Frontal cortex (tissue), 4 donors: Measurements from ENCODE around the gene ING5. TPM values are rescaled to one million over a fixed set of nuclear protein-coding genes. Genes with fewer than 3 reads are reported as not detected.
A peak's percentile ranks its signal among the peaks of the same experiment; 100 is the strongest.

Experiments used
- DNase-seq, 2 donors: peaks; one replicate each; pipeline ENCODE4 v3.0.0; 2012; ENCODE audit warnings: low spot score in 2 of 2
- FAIRE-seq: peaks from 2 replicates; lab custom pipeline; 2012; peaks lifted over from hg19 to GRCh38; lab: Jason Lieb, UNC
- total RNA-seq: library from RNA; depleted of rRNA; stranded (reverse); fragments of >200 nt; gene quantifications from one replicate; pipeline ENCODE4 v1.2.3, GENCODE V29; 2014
- donor health status: control.
- donor health status: control.
- donor health status: control.

ING5 gene
- total RNA-seq, 1 donor from 2014 or later: 24.1 TPM

DNA sequence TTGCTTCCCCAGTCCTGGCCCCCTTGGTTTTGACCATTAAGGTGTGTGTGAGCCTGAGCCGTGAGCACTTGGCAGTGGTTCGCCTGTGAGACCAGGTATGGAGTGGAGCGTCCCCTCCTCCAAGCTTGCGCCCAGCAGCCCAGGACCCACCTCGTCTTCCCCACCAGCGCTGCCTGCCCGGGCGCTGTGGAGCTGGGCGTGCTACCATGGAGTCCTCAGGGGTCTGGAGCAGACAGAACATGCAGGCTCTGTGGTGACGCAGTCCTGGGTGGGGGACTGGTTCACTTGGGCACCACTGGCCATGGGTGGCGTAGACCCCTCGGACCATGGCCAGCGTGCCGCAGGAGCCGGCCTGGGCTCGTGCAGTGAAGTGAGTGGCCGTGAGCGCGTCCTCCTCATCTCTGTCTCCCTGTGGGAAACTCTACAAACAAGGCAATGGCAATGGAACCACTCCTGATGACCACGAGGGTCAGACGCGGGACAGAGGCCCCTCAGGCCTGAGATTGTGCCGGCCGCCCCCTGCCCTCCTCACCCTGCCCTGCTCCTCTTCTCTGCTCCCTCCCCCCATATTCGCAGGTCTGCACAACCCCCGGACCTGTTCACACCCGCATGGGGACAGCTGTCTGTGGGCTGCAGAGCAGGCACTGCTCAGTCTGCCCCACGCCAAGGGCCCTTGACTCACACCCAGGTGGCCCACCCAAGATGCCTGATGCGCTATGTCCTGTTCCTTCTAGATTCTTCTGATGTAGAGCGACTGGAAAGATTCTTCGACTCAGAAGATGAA is 30.2 kb upstream of the ING5 start:
- FAIRE-seq: no peak
- DNase-seq: no peak

DNA sequence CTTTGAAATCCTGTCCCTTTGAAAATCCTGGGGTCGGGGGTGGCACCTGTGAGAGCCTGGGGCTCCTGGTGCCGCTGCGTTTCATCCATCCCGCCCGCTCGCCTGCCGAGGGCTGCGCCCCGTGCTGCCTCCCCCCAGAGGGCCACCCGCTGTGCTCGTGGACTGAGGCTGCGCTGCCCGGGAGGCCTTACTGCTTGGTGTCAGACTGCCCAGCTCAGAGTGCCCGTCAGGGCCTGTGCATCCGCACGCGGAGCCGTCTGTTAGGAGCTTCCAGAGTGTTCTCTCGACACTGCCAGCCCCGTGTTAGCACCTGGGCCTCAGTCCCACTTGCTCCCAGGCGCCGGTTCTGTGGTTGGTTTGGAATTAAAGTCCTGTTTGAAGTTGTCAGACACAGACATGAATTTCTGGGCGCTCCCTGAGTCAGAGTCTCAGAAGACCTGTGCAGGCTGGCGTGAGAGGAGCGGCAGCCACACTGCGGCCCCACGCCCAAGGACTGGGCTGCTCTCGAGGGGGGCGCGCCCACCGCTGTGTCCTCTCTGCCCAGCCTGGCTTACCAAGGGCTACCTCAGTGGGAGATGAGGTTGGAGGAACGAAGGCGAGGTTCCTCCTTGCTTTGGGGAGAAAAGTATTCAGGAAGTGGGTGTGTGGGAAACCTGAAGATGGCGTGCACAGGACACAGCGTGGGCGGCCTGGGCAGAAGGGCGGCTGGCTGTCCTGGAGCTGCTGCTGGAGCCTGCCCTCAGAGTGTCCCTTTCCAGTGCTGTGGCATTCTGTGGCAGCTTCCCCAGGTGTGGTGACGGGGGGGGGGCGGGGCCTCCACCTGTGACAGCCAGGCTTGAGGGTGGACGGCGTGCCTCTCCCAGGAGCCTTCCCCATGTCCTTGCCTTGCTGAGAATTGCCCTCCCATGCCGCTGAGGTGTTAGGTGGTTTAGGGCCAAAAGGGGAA is 29.3 kb upstream of the ING5 start:
- DNase-seq (no peak), FAIRE-seq (no peak)

GRCh38 chr2:241673189-241673663 is 28.6 kb upstream of the ING5 start:
- FAIRE-seq (no peak), DNase-seq (no peak)

DNA sequence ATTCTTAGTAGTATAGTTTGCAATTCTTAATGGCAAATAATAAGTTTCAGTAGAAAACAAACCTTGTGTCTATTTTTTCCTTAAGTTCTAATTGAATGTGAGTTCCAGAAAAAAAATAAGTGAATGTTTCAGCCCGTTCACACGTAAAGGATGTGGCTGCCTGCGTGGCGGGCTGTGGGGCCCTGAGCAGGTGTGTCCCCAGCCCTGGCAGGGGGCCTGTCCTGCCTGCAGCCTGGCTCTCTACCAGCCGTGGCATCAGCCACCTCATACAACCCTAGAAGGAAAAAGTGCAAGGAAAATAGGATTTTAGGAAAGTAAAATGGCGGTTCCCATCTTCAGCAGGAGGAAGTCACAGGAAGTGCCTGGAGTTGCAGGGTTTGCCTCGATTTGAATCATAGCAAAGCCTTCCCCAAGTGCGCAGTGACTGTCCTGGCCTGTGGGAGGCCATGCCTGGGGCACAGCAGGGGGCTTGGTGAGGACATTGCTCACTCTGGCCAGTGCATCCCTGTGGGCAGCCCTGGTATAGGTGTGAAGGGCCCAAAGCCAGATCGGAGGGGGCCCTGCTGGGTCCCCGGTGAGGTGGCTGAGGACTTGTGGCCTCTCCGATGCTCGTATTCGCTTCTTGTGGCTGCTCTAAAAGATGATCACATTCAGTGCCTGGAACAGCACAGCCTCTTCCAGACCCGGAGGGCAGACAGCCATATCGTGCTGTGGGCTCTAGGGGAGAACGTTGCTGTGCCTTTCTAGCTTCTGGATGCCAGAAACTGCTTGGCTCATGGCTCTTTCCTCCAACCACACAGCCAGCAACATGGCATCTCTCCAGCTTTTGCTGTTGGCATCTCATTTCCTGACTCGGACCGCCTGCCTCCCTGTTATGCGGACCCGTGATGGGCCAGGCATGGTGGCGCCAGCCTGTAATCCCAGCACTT is 27.8 kb upstream of the ING5 start:
- FAIRE-seq (no peak), DNase-seq (no peak)

GRCh38 chr2:241675885-241676284 is 26.0 kb upstream of the ING5 start:
- FAIRE-seq (no peak), DNase-seq (no peak)

GRCh38 chr2:241676665-241677064 is 25.2 kb upstream of the ING5 start:
- no peak for FAIRE-seq
- no peak for DNase-seq

- no peak for DNase-seq
These were observed 24.4 kb upstream of the ING5 start for GRCh38 chr2:241677392-241677791.

GRCh38 chr2:241678307-241678706 is 23.5 kb upstream of the ING5 start:
- DNase-seq (no peak), FAIRE-seq (no peak)

More at GRCh38 chr2:241677392-241677791, 24.4 kb upstream of the ING5 start:
- FAIRE-seq: no peak

GRCh38 chr2:241678784-241679540 is 22.9 kb upstream of the ING5 start:
- no peak for DNase-seq
- no peak for FAIRE-seq

DNA sequence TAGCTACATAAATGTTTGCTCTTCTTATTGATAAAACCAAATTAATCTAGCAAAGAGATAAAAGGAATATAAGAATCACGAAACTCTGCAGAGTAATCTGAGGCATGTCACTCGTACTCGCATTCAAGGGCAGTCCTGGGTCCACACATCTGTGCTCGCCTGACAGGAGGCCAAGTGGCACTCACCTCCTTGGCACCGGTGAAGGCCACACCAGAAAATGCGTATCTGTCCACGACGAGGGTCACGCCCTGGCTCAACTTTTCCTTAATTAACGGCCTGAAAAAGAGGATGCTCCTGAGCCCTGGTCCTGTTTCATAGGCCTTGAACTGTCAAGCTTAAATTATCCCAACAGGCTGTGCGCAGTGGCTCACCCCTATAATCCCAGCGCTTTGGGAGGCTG is 21.8 kb upstream of the ING5 start:
- DNase-seq: no peak
- FAIRE-seq: no peak

GRCh38 chr2:241680827-241681599 is 20.8 kb upstream of the ING5 start:
- DNase-seq: no peak
- no peak for FAIRE-seq

- DNase-seq: peak in 1 of 2 donors; percentile 11
- no peak for FAIRE-seq
These were observed 15.6 kb upstream of the ING5 start for GRCh38 chr2:241686324-241686649.

GRCh38 chr2:241686650-241687425 is 15.0 kb upstream of the ING5 start, which contains the start of gene DTYMK:
DTYMK (minus strand) TSS chr2:241686815; CDS start chr2:241686783, 32 bp downstream.
- FAIRE-seq: no peak
- peak; percentile 98 to 100 for DNase-seq

GRCh38 chr2:241689306-241689705 is 12.5 kb upstream of the ING5 start:
- DNase-seq (no peak), FAIRE-seq (no peak)

DNA sequence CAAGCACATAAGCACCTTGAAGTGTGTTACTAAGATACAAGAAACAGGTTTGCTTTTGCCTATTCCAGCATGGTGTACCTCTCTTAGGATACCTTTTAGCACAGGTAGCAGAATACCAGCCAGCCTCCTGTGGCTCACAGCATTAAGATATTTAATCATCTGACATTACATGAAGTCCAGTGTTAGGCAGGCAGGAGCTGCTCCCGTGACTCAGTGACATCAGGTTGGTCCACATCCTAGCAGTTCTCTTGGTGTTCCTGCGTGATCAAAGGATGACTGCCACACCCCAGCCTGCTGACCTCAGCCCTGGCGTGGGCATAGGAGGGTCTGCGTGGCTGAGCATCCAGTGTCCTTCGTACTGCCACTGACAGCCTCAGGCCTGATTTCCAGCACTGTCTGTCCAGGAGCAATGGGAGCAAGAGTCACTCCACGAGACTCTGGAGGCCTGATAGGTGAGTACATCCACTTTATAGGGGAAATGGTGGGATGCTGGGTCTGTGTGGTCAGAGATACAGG is 11.6 kb upstream of the ING5 start:
- DNase-seq (no peak), FAIRE-seq (no peak)

DNA sequence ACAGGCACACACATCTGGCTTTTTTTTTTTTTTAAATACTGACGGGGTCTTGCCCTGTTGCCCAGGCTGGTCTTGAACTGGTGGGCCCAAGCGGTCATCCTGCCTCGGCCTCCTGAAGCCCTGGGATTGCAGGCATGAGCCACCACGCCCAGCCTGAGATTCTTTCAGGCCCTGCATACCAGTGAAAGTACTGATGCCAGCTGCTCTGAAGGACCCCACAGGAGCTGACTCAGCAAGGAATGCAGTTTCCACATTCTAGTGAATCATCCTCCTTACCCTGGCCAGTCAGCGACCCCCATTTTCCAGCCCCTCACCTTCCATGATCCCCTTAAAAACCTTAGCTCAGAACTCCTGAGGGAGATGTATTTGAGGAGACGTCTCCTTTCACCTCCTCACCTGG is 9.4 kb upstream of the ING5 start:
- FAIRE-seq: no peak

GRCh38 chr2:241695651-241696050 is 6.2 kb upstream of the ING5 start:
- no peak for FAIRE-seq
- DNase-seq: no peak

More for the DNA sequence above, 9.4 kb upstream of the ING5 start:
- no peak for DNase-seq

GRCh38 chr2:241701149-241701398 is 765 bp upstream of the ING5 start:
- no peak for DNase-seq
- FAIRE-seq: no peak
